ENCODE measurements around the gene PLEKHG3.

DNA sequence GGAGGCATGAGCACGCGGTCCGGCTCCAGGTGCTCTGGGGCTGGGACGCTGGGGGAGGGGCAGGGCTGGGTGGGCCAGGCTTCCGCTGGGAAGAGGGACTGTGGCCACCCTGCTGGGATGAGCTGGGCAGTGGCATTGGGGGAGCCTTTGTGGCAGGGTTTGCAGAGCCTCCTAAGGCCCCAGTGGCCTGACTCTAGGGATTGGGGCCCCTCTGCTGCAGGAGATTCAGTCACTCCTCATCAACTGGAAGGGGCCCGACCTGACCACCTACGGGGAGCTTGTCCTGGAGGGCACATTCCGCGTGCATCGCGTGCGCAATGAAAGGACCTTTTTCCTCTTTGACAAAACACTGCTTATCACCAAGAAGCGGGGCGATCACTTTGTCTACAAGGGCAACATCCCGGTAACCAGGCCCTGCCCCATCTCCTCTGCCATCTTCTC lies 26.9 kb downstream of the PLEKHG3 start:
- no peak for TF ChIP-seq POLR2AphosphoS5 (IDR thresholded peaks at IDR 0.05)
- TF ChIP-seq, protein P1, sequence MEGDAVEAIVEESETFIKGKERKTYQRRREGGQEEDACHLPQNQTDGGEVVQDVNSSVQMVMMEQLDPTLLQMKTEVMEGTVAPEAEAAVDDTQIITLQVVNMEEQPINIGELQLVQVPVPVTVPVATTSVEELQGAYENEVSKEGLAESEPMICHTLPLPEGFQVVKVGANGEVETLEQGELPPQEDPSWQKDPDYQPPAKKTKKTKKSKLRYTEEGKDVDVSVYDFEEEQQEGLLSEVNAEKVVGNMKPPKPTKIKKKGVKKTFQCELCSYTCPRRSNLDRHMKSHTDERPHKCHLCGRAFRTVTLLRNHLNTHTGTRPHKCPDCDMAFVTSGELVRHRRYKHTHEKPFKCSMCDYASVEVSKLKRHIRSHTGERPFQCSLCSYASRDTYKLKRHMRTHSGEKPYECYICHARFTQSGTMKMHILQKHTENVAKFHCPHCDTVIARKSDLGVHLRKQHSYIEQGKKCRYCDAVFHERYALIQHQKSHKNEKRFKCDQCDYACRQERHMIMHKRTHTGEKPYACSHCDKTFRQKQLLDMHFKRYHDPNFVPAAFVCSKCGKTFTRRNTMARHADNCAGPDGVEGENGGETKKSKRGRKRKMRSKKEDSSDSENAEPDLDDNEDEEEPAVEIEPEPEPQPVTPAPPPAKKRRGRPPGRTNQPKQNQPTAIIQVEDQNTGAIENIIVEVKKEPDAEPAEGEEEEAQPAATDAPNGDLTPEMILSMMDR (IDR thresholded peaks at IDR 0.05) = no peak
- TF ChIP-seq POLR2A (IDR thresholded peaks at IDR 0.05) = no peak
